Fibroblast of pulmonary artery (primary cell): Measurements from ENCODE around the gene GFM2.

Experiments
- DNase-seq: peaks from one replicate; pipeline ENCODE4 v3.0.0-alpha.2; 2010; ENCODE audit warnings: low read depth
- H3K4me3 ChIP-seq: replicated peaks from 2 replicates; pipeline ENCODE4 v1.5.1; 2011; ENCODE audit warnings: low read depth, mild to moderate bottlenecking, control low read depth, low read length, moderate library complexity
- CTCF ChIP-seq: IDR thresholded peaks from 2 replicates; pipeline ENCODE4 v1.5.1; 2011; ENCODE audit warnings: mild to moderate bottlenecking, control low read depth, low read length, inconsistent platforms; ENCODE audit errors: missing control alignments

GFM2 gene

GRCh38 chr5:74786851-74787250 lies 19.9 kb upstream of the GFM2 start:
- TF ChIP-seq CTCF: no peak
- DNase-seq: no peak
- H3K4me3 ChIP-seq: no peak overlapping the region

- H3K4me3 ChIP-seq: no peak overlapping the region
- TF ChIP-seq CTCF: no peak
- no peak for DNase-seq
These were observed 11.7 kb upstream of the GFM2 start for GRCh38 chr5:74778609-74779008.

GRCh38 chr5:74772359-74772758 lies 5.4 kb upstream of the GFM2 start:
- peak; percentile 4 for DNase-seq
- no peak for TF ChIP-seq CTCF
- H3K4me3 ChIP-seq: no peak overlapping the region

GRCh38 chr5:74767579-74767913 lies 629 bp upstream of the GFM2 start:
- peak; percentile 63 for DNase-seq
- TF ChIP-seq CTCF: no peak
- H3K4me3 ChIP-seq: peak overlapping the region; percentile 99

GRCh38 chr5:74766418-74766848 lies 484 bp downstream of the GFM2 start:
- DNase-seq: peak; percentile 51
- peak overlapping the region; percentile 99 for H3K4me3 ChIP-seq
- TF ChIP-seq CTCF: peak; percentile 29

- peak overlapping the region; percentile 99 for H3K4me3 ChIP-seq
- DNase-seq: no peak
- TF ChIP-seq CTCF: no peak
These were observed 988 bp downstream of the GFM2 start for GRCh38 chr5:74765929-74766328.

GRCh38 chr5:74765201-74765600 lies 1.7 kb downstream of the GFM2 start:
- DNase-seq: peak; percentile 22
- H3K4me3 ChIP-seq: no peak overlapping the region
- no peak for TF ChIP-seq CTCF
